Activated T-cell treated with anti-CD3 and anti-CD28 coated beads, Interleukin-2, amount 50 U/mL, for 4 hours (primary cell): ENCODE results near the gene DLK1. TPM values are rescaled to one million over a fixed set of nuclear protein-coding genes. Genes with fewer than 3 reads are reported as not detected.

Experiments
- ATAC-seq, 2 donors: fragments of 200-7000 bp; cut with Tn5 transposase; one replicate each; pipeline ENCODE4 v1.10.0; 2021
- DNase-seq: peaks from one replicate; pipeline ENCODE4 v3.0.0-alpha.2; 2020
- H3K27me3 Mint-ChIP-seq: one replicate; pipeline ENCODE4 v1.8.0; 2021; ENCODE audit warnings: low read depth, mixed read lengths
- H3K36me3 Mint-ChIP-seq: one replicate; pipeline ENCODE4 v1.8.0; 2022; ENCODE audit warnings: mixed read lengths; ENCODE audit not compliant: insufficient read depth
- H3K4me1 Mint-ChIP-seq: one replicate; pipeline ENCODE4 v1.8.0; 2021; ENCODE audit warnings: low read depth, mixed read lengths
- H3K4me3 Mint-ChIP-seq: one replicate; pipeline ENCODE4 v1.8.0; 2021; ENCODE audit warnings: mild to moderate bottlenecking, moderate library complexity, mixed read lengths
- H3K9me3 Mint-ChIP-seq: one replicate; pipeline ENCODE4 v1.8.0; 2021; ENCODE audit warnings: mixed read lengths
- total RNA-seq, 3 donors: library from RNA; stranded (reverse); gene quantifications; one replicate each; pipeline ENCODE4 v1.2.1, GENCODE V29; 2021

The DLK1 gene
- total RNA-seq, 3 donors from 2014 or later = 0.63 to 0.68 (median 0.63) TPM

- no peaks in the 10 kb centered on the region for H3K4me1 Mint-ChIP-seq
- H3K4me3 Mint-ChIP-seq = no peak overlapping the region
- no peaks in the 10 kb centered on the region for H3K36me3 Mint-ChIP-seq
These were observed 3.9 kb downstream of the DLK1 start for GRCh38 chr14:100730581-100730980.

GRCh38 chr14:100731011-100731670 is 4.4 kb downstream of the DLK1 start:
- Mint-ChIP-seq H3K9me3 (no peaks in the 10 kb centered on the region), H3K4me1 (no peaks in the 10 kb centered on the region)
- no peak for DNase-seq

More at GRCh38 chr14:100730581-100730980, 3.9 kb downstream of the DLK1 start:
- no peaks in the 10 kb centered on the region for H3K9me3 Mint-ChIP-seq
- ATAC-seq (no peak), DNase-seq (no peak)
- H3K27me3 Mint-ChIP-seq = peaks cover 37% of the 10 kb centered on the region

GRCh38 chr14:100731846-100732765 is 5.4 kb downstream of the DLK1 start:
- no peak for DNase-seq
- H3K36me3 Mint-ChIP-seq = no peaks in the 10 kb centered on the region
- H3K9me3 Mint-ChIP-seq = no peaks in the 10 kb centered on the region
- no peaks in the 10 kb centered on the region for H3K4me1 Mint-ChIP-seq
- ATAC-seq = no peak
- H3K27me3 Mint-ChIP-seq = peaks cover 28% of the 10 kb centered on the region
- H3K4me3 Mint-ChIP-seq = no peak overlapping the region

More at GRCh38 chr14:100731011-100731670, 4.4 kb downstream of the DLK1 start:
- H3K36me3 Mint-ChIP-seq = no peaks in the 10 kb centered on the region
- no peak for ATAC-seq
- peaks cover 31% of the 10 kb centered on the region for H3K27me3 Mint-ChIP-seq
- no peak overlapping the region for H3K4me3 Mint-ChIP-seq

GRCh38 chr14:100732766-100733100 is 6.0 kb downstream of the DLK1 start:
- Mint-ChIP-seq H3K4me3 (no peak overlapping the region), H3K27me3 (peaks cover 22% of the 10 kb centered on the region), H3K36me3 (no peaks in the 10 kb centered on the region), H3K4me1 (no peaks in the 10 kb centered on the region), H3K9me3 (no peaks in the 10 kb centered on the region)
- ATAC-seq = no peak
- no peak for DNase-seq

- no peaks in the 10 kb centered on the region for H3K36me3 Mint-ChIP-seq
- H3K4me1 Mint-ChIP-seq = no peaks in the 10 kb centered on the region
- H3K9me3 Mint-ChIP-seq = no peaks in the 10 kb centered on the region
- no peak overlapping the region for H3K4me3 Mint-ChIP-seq
- H3K27me3 Mint-ChIP-seq = peaks cover 16% of the 10 kb centered on the region
- no peak for ATAC-seq
- no peak for DNase-seq
These were observed 6.6 kb downstream of the DLK1 start for GRCh38 chr14:100733152-100733850.

- H3K36me3 Mint-ChIP-seq = no peaks in the 10 kb centered on the region
These were observed 7.6 kb downstream of the DLK1 start for GRCh38 chr14:100734031-100734990.

GRCh38 chr14:100735271-100735670 is 8.6 kb downstream of the DLK1 start:
- Mint-ChIP-seq H3K9me3 (no peaks in the 10 kb centered on the region), H3K27me3 (peaks cover 6% of the 10 kb centered on the region)

More at GRCh38 chr14:100734031-100734990, 7.6 kb downstream of the DLK1 start:
- no peak overlapping the region for H3K4me3 Mint-ChIP-seq
- H3K9me3 Mint-ChIP-seq = no peaks in the 10 kb centered on the region
- H3K27me3 Mint-ChIP-seq = peaks cover 9% of the 10 kb centered on the region
- H3K4me1 Mint-ChIP-seq = no peaks in the 10 kb centered on the region
- ATAC-seq (no peak), DNase-seq (no peak)

GRCh38 chr14:100736269-100737180 is 9.8 kb downstream of the DLK1 start:
- Mint-ChIP-seq H3K27me3 (peaks cover 5% of the 10 kb centered on the region), H3K36me3 (no peaks in the 10 kb centered on the region), H3K4me3 (no peak overlapping the region), H3K9me3 (no peaks in the 10 kb centered on the region), H3K4me1 (no peaks in the 10 kb centered on the region)
- ATAC-seq (no peak), DNase-seq (no peak)

More at GRCh38 chr14:100735271-100735670, 8.6 kb downstream of the DLK1 start:
- Mint-ChIP-seq H3K36me3 (no peaks in the 10 kb centered on the region), H3K4me1 (no peaks in the 10 kb centered on the region), H3K4me3 (no peak overlapping the region)
- DNase-seq = no peak
- ATAC-seq = no peak

- ATAC-seq (no peak), DNase-seq (no peak)
- Mint-ChIP-seq H3K27me3 (peaks cover 5% of the 10 kb centered on the region), H3K4me1 (no peaks in the 10 kb centered on the region), H3K36me3 (no peaks in the 10 kb centered on the region), H3K4me3 (no peak overlapping the region), H3K9me3 (no peaks in the 10 kb centered on the region)
These were observed 10.8 kb downstream of the DLK1 start for GRCh38 chr14:100737526-100737925.

GRCh38 chr14:100738269-100738691 is 11.6 kb downstream of the DLK1 start:
- peaks cover 7% of the 10 kb centered on the region for H3K27me3 Mint-ChIP-seq
- H3K36me3 Mint-ChIP-seq = no peaks in the 10 kb centered on the region
- H3K4me1 Mint-ChIP-seq = no peaks in the 10 kb centered on the region
- ATAC-seq (no peak), DNase-seq (no peak)
- H3K9me3 Mint-ChIP-seq = no peaks in the 10 kb centered on the region
- no peak overlapping the region for H3K4me3 Mint-ChIP-seq

- ATAC-seq (no peak), DNase-seq (no peak)
- Mint-ChIP-seq H3K36me3 (no peaks in the 10 kb centered on the region), H3K9me3 (no peaks in the 10 kb centered on the region), H3K27me3 (peaks cover 8% of the 10 kb centered on the region), H3K4me1 (no peaks in the 10 kb centered on the region), H3K4me3 (no peak overlapping the region)
These were observed 12.0 kb downstream of the DLK1 start for GRCh38 chr14:100738704-100739131.

GRCh38 chr14:100739306-100739705 is 12.6 kb downstream of the DLK1 start:
- no peak for DNase-seq
- Mint-ChIP-seq H3K27me3 (peaks cover 12% of the 10 kb centered on the region), H3K36me3 (no peaks in the 10 kb centered on the region)

More at GRCh38 chr14:100739306-100739705, 12.6 kb downstream of the DLK1 start:
- H3K9me3 Mint-ChIP-seq = no peaks in the 10 kb centered on the region
- H3K4me3 Mint-ChIP-seq = no peak overlapping the region
- ATAC-seq = no peak
- no peaks in the 10 kb centered on the region for H3K4me1 Mint-ChIP-seq
